GM12878 (cell line): ENCODE results near the gene CHCHD6. TPM values are rescaled to one million over a fixed set of nuclear protein-coding genes. Genes with fewer than 3 reads are reported as not detected.

Source experiments
- ATAC-seq: fragments of 200-7000 bp; cut with Tn5 transposase; 3 replicates; pipeline ENCODE4 v1.9.1; 2020; ENCODE audit warnings: mild to moderate bottlenecking, moderate library complexity
- BruUV-seq: library from RNA; stranded (reverse); fragments of 400-500 nt; replicated peaks from 2 replicates; lab custom pipeline; 2021; lab: Mats Ljungman, UMichigan
- CTCF ChIA-PET: fragments of 300-600 bp; sonication (Branson Sonifier 250); formaldehyde crosslinking; extraction: SDS; loops from one replicate; lab custom pipeline; 2021; ENCODE audit warnings: inconsistent platforms; lab: Yijun Ruan, JAX
- POLR2A ChIA-PET: fragments of 350-600 bp; formaldehyde crosslinking; extraction: SDS; loops from one replicate; lab custom pipeline; 2021; ENCODE audit warnings: inconsistent platforms; lab: Charles Lee
- RAD21 ChIA-PET: fragments of 300-600 bp; sonication (Branson Sonifier 250); formaldehyde crosslinking; loops from one replicate; lab custom pipeline; 2023; ENCODE audit warnings: antibody characterized with exemption; ENCODE audit not compliant: unreplicated experiment; lab: Charles Lee
- SMC1A ChIA-PET: fragments of 300-600 bp; sonication (Branson Sonifier 250); formaldehyde crosslinking; loops from one replicate; lab custom pipeline; 2023; ENCODE audit not compliant: unreplicated experiment, uncharacterized antibody; lab: Charles Lee
- DNase-seq: peaks from one replicate; pipeline ENCODE4 v3.0.0-alpha.2; 2011; ENCODE audit warnings: low read depth, low spot score
- FAIRE-seq: peaks from 3 replicates; lab custom pipeline; 2011; peaks lifted over from hg19 to GRCh38; lab: Jason Lieb, UNC
- H2AFZ ChIP-seq: 2 replicates; pipeline ENCODE4 v1.6.0; 2011; ENCODE audit warnings: low read depth, low read length, control low read depth; ENCODE audit not compliant: control insufficient read depth
- H3K27ac ChIP-seq: 2 replicates; pipeline ENCODE4 v1.5.1; 2011; ENCODE audit warnings: control low read depth; ENCODE audit not compliant: control insufficient read depth, insufficient read depth
- H3K27me3 ChIP-seq, 2 experiments: replicated peaks in 1 of 2; 2 replicates each; pipeline versions ENCODE4 v1.6.0 to v1.6.1; 2011; ENCODE audit warnings: low read length in 1 of 2; ENCODE audit not compliant: control insufficient read depth in 2 of 2, insufficient read depth in 2 of 2
- H3K36me3 ChIP-seq, 2 experiments: 2 replicates each; pipeline ENCODE4 v1.5.1; 2011; ENCODE audit warnings: low read length in 1 of 2; ENCODE audit not compliant: control insufficient read depth in 2 of 2, insufficient read depth in 2 of 2
- H3K4me1 ChIP-seq: 2 replicates; pipeline ENCODE4 v1.6.1; 2011; ENCODE audit warnings: mild to moderate bottlenecking, low read length, moderate library complexity, mixed read lengths; ENCODE audit not compliant: control insufficient read depth, insufficient read depth
- H3K4me2 ChIP-seq: 2 replicates; pipeline ENCODE4 v1.6.0; 2011; ENCODE audit warnings: control low read depth; ENCODE audit not compliant: control insufficient read depth, insufficient read depth
- H3K4me3 ChIP-seq: fragments of 200-600 bp; sonication (generic); 2 replicates; pipeline ENCODE4 v1.5.1; 2016
- H3K79me2 ChIP-seq: 2 replicates; pipeline ENCODE4 v1.6.0; 2011; ENCODE audit warnings: low read length; ENCODE audit not compliant: control insufficient read depth, insufficient read depth
- H3K9ac ChIP-seq: 2 replicates; pipeline ENCODE4 v1.8.0; 2011; ENCODE audit warnings: low read length, control low read depth, mixed read lengths; ENCODE audit not compliant: control insufficient read depth, insufficient read depth
- H3K9me3 ChIP-seq: replicated peaks from 3 replicates; pipeline ENCODE4 v1.5.1; 2011; ENCODE audit warnings: mild to moderate bottlenecking, low read length; ENCODE audit not compliant: control insufficient read depth, insufficient read depth
- H4K20me1 ChIP-seq: 2 replicates; pipeline ENCODE4 v1.6.0; 2011; ENCODE audit not compliant: control insufficient read depth, insufficient read depth
- NKRF ChIP-seq: fragments of 450-650 bp; conservative IDR thresholded peaks from 2 replicates; pipeline ENCODE4 v1.6.1; 2017; ENCODE audit warnings: mild to moderate bottlenecking, moderate library complexity
- NR2C2 ChIP-seq: IDR thresholded peaks from 2 replicates; pipeline ENCODE4 v1.6.1; 2011; ENCODE audit warnings: borderline replicate concordance, low read depth; ENCODE audit not compliant: control insufficient read depth, insufficient read length
- PML ChIP-seq: IDR thresholded peaks from 2 replicates; pipeline ENCODE4 v1.6.1; 2012; ENCODE audit warnings: low read length, inconsistent platforms
- RUNX3 ChIP-seq: IDR thresholded peaks from 2 replicates; pipeline ENCODE4 v1.6.1; 2012; ENCODE audit warnings: low read length, inconsistent platforms
- ZBTB40 ChIP-seq: fragments of 450-650 bp; IDR thresholded peaks from 2 replicates; pipeline ENCODE4 v1.6.1; 2016; ENCODE audit warnings: mild to moderate bottlenecking, moderate library complexity, borderline replicate concordance
- WGBS: methylation state at CpG from one replicate; pipeline ENCODE4 v1.1.6; 2016; ENCODE audit warnings: low lambda C conversion rate; ENCODE audit not compliant: insufficient replicate concordance, insufficient coverage; ENCODE audit errors: missing lambda C conversion rate; 5-methylcytosine and 5-hydroxymethylcytosine counted together
- in situ Hi-C: fragments of 300-500 bp; cut with MboI; formaldehyde crosslinking; loops from 9 replicates; pipeline ENCODE4 v1.14.3; 2018; ENCODE audit warnings: mixed read lengths
- intact Hi-C: fragments of 100-400 bp; cut with micrococcal nuclease; formaldehyde crosslinking; loops from one replicate; pipeline ENCODE4 v1.14.2; 2022; ENCODE audit not compliant: unreplicated experiment
- polyA plus RNA-seq, 11 experiments: library from polyadenylated mRNA; depleted of rRNA in 4 of 11; unstranded in 6 of 11; stranded (reverse) in 5 of 11; fragments of >200 nt; fragmentation: Nextera tagmentation in 4 of 11; fragmentation: Illumina TruSeq in 1 of 11; extraction: Ambion mirVana in 4 of 11; extraction: Trizol in 1 of 11; gene quantifications; 1 replicate in 1 of 11; 2 replicates in 10 of 11; pipeline versions ENCODE4 v1.2.1 to v1.2.3, GENCODE V29; 2011 to 2016; ENCODE audit warnings: inconsistent platforms in 2 of 11, missing spikeins in 2 of 11, low read depth in 1 of 11
- total RNA-seq, 4 experiments: library from RNA; depleted of rRNA in 3 of 4; stranded (reverse); fragments of >200 nt in 3 of 4; fragmentation: Illumina TruSeq in 1 of 4; extraction: Trizol in 1 of 4; gene quantifications; 2 replicates each; pipeline versions ENCODE4 v1.2.1 to v1.2.3, GENCODE V29; 2013 to 2021

CHCHD6 gene
- total and polyA plus RNA-seq, 10 of the 15 experiments (the other 5 are each of a cell fraction or from before 2014, with no cell fraction given): 2.7 to 16.7 (median 12.3) TPM

GRCh38 chr3:126992776-126993175 is 288.7 kb downstream of the CHCHD6 start:
- no TSS peak for BruUV-seq
- CTCF ChIA-PET: interaction anchor here (0.6 kb wide), 1 partner anchor 1820 kb away, joined by 3 read pairs; no protein-coding TSS in a partner anchor
- no peaks in the 10 kb centered on the region for H3K4me1 ChIP-seq
- FAIRE-seq: no peak
- H3K9ac ChIP-seq: no peak overlapping the region
- no peaks in the 10 kb centered on the region for H3K9me3 ChIP-seq
- no peaks in the 10 kb centered on the region for H3K79me2 ChIP-seq
- SMC1A ChIA-PET: no interaction called here
- no peak for DNase-seq
- H3K27me3 ChIP-seq: no peaks in the 10 kb centered on the region
- TF ChIP-seq RUNX3 (no peak), ZBTB40 (no peak), NR2C2 (no peak), PML (no peak), NKRF (no peak)
- RAD21 ChIA-PET: no interaction called here
- no peak overlapping the region for H3K27ac ChIP-seq
- H2AFZ ChIP-seq: no peak overlapping the region
- in situ Hi-C loops (no loop called here), intact Hi-C loops (no loop called here)
- no peak for ATAC-seq
- 48% methylated on average over 8 of the region's 8 CpGs for WGBS
- peaks cover 3% of the 10 kb centered on the region; the same call in 1 of the 2 replicates for H4K20me1 ChIP-seq
- H3K4me2 ChIP-seq: no peak overlapping the region
- peaks cover 0 to 16% of the 10 kb centered on the region in 2 experiments; a peak in 2 of 4 replicates for H3K36me3 ChIP-seq
- H3K4me3 ChIP-seq: no peak overlapping the region
- POLR2A ChIA-PET: no interaction called here
